ENCODE results near the gene TMPRSS4. TPM values are rescaled to one million over a fixed set of nuclear protein-coding genes. Genes with fewer than 3 reads are reported as not detected.

TMPRSS4 gene
- total and polyA plus RNA-seq, 4 donors = 0.96 to 6.5 TPM; not detected in 2

- H3K36me3 ChIP-seq (ENCODE audit: control insufficient read depth in 1 of 2, insufficient read depth in 2 of 2, low read length in 1 of 2) = no peaks in the 10 kb centered on the region
- WGBS, 2 donors = 0 to 10% methylated on average over 1 of the region's 1 CpG
- no peak overlapping the region for H3K27ac ChIP-seq (ENCODE audit: low read depth in 1 of 2, low read length in 2 of 2)
- no peaks in the 10 kb centered on the region for H3K4me1 ChIP-seq (ENCODE audit: control insufficient read depth in 1 of 2, insufficient read depth in 2 of 2, low read length in 2 of 2)
- H3K4me3 ChIP-seq (ENCODE audit: low read length in 2 of 2) = no peak overlapping the region
- intact Hi-C loops (cut with DNase I) = no loop called here
- ATAC-seq (ENCODE audit: low FRiP score) (no peak), DNase-seq (no peak)
- H3K9me3 ChIP-seq (ENCODE audit: control insufficient read depth, low read length) = no peaks in the 10 kb centered on the region
- no peaks in the 10 kb centered on the region for H3K27me3 ChIP-seq (ENCODE audit: control insufficient read depth in 1 of 2, insufficient read depth in 2 of 2, low read length in 1 of 2)
Observed at GRCh38 chr11:118139578-118139977, 62.7 kb downstream of the TMPRSS4 start.

DNA sequence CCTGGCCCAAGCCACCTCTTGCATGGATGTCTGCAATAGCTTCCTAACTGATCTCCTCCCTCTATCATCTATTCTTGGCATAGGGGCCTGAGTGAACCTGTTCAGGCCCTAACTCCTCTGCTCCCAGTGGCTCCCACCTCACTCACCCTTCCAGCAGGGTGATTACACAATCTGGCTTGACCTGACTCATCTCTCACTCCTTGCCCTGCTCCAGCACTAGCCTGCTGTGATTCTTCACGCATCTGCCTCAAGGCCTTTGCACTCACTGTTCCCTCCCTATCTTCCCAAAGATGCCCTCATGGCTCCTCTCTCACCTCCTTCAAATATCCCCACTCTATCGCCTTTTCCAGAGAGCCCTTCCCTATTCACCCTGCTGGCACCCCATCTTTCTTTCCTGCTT lies 65.2 kb downstream of the TMPRSS4 start:
- H3K27me3 ChIP-seq (ENCODE audit: control insufficient read depth in 1 of 2, insufficient read depth in 2 of 2, low read length in 1 of 2) = no peaks in the 10 kb centered on the region
- DNase-seq (peak in 1 of 2 donors; percentile 26), ATAC-seq (ENCODE audit: low FRiP score) (no peak)
- no peak overlapping the region for H3K27ac ChIP-seq (ENCODE audit: low read depth in 1 of 2, low read length in 2 of 2)
- H3K9me3 ChIP-seq (ENCODE audit: control insufficient read depth, low read length) = no peaks in the 10 kb centered on the region
- H3K4me1 ChIP-seq (ENCODE audit: control insufficient read depth in 1 of 2, insufficient read depth in 2 of 2, low read length in 2 of 2) = no peaks in the 10 kb centered on the region
- no peaks in the 10 kb centered on the region for H3K36me3 ChIP-seq (ENCODE audit: control insufficient read depth in 1 of 2, insufficient read depth in 2 of 2, low read length in 1 of 2)
- no peak overlapping the region for H3K4me3 ChIP-seq (ENCODE audit: low read length in 2 of 2)
- intact Hi-C loops (cut with DNase I) = loop anchor here in 1 of 2 donors (10.0 kb wide), 1 partner anchor 213 kb away; the partner anchor contains the start of gene UBE4A
- 61 to 65% methylated on average over 2 of the region's 2 CpGs for WGBS, 2 donors

GRCh38 chr11:118142809-118143208 lies 65.9 kb downstream of the TMPRSS4 start:
- intact Hi-C loops (cut with DNase I) = loop anchor here in 1 of 2 donors (10.0 kb wide), 1 partner anchor 212 kb away; the partner anchor contains the start of gene UBE4A

GRCh38 chr11:118143661-118144185 lies 66.8 kb downstream of the TMPRSS4 start:
- whole genome bisulfite sequencing, 2 donors = 47 to 53% methylated on average over 12 of the region's 12 CpGs
- no peak overlapping the region for H3K4me3 ChIP-seq (ENCODE audit: low read length in 2 of 2)
- intact Hi-C loops (cut with DNase I) = loop anchor here in 1 of 2 donors (2.0 to 10.0 kb wide), 2 partner anchors 29 to 211 kb away; partner anchors contain the start of gene UBE4A
- H3K36me3 ChIP-seq (ENCODE audit: control insufficient read depth in 1 of 2, insufficient read depth in 2 of 2, low read length in 1 of 2) = no peaks in the 10 kb centered on the region
- peak in 1 of 2 donors; percentile 16 for DNase-seq
- no peaks in the 10 kb centered on the region for H3K27me3 ChIP-seq (ENCODE audit: control insufficient read depth in 1 of 2, insufficient read depth in 2 of 2, low read length in 1 of 2)
- H3K9me3 ChIP-seq (ENCODE audit: control insufficient read depth, low read length) = no peaks in the 10 kb centered on the region
- no peaks in the 10 kb centered on the region for H3K4me1 ChIP-seq (ENCODE audit: control insufficient read depth in 1 of 2, insufficient read depth in 2 of 2, low read length in 2 of 2)
- ATAC-seq (ENCODE audit: low FRiP score) = no peak
- no peak overlapping the region for H3K27ac ChIP-seq (ENCODE audit: low read depth in 1 of 2, low read length in 2 of 2)

More at GRCh38 chr11:118142809-118143208, 65.9 kb downstream of the TMPRSS4 start:
- H3K4me3 ChIP-seq (ENCODE audit: low read length in 2 of 2) = no peak overlapping the region
- no peaks in the 10 kb centered on the region for H3K9me3 ChIP-seq (ENCODE audit: control insufficient read depth, low read length)
- no peaks in the 10 kb centered on the region for H3K36me3 ChIP-seq (ENCODE audit: control insufficient read depth in 1 of 2, insufficient read depth in 2 of 2, low read length in 1 of 2)
- DNase-seq (peak in 1 of 2 donors; percentile 67), ATAC-seq (ENCODE audit: low FRiP score) (no peak)
- WGBS, 2 donors = 30 to 38% methylated on average over 6 of the region's 6 CpGs
- H3K27ac ChIP-seq (ENCODE audit: low read depth in 1 of 2, low read length in 2 of 2) = no peak overlapping the region
- H3K27me3 ChIP-seq (ENCODE audit: control insufficient read depth in 1 of 2, insufficient read depth in 2 of 2, low read length in 1 of 2) = no peaks in the 10 kb centered on the region
- H3K4me1 ChIP-seq (ENCODE audit: control insufficient read depth in 1 of 2, insufficient read depth in 2 of 2, low read length in 2 of 2) = no peaks in the 10 kb centered on the region

DNA sequence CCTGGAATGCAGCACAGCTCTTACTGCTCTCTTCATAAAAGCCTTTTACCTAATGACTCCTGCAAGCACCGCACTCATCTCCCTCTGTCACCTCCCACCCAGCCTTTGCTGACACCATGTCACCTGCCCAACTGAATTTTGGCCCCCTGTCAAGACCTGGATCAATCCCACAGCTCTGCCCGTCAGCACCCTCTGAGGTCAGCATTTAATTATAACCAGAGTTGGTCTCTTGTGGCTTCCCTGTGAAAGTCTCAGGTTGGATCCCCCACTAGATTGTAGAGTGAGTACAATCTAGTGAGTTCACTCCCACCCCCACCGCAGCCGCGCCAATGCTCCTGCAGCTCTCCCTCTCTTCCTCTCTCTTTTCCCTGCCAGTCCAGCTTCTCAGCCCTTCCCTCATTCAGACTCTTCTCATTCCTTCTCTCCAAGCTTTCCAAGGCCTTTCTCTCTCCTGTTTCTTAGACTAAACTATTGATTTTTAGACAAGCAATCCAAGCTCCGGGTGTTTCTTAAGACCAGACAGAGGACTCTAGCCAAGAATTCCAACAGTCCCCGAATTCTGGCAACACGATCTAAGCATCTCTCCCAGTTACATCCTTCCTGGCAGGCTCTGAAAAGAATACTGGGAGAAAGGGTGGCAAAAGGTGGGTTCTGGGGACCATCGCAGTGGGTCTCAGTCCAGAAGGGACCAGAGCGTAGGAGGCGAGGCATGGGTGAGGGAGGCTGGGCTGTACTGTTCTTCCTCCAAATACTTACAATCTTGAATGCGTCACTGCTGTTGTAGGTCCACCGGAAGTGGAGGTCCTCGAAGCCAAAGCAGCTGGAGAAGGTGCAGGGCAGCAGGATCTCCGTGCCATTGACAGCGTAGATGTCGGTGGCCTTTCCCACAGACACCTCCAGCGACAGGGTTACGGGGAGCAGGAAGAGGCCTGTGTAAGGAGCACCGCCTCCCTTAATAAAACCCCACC lies 67.7 kb downstream of the TMPRSS4 start:
- Histone ChIP-seq H3K9me3 (ENCODE audit: control insufficient read depth, low read length) (no peaks in the 10 kb centered on the region), H3K36me3 (ENCODE audit: control insufficient read depth in 1 of 2, insufficient read depth in 2 of 2, low read length in 1 of 2) (no peaks in the 10 kb centered on the region), H3K4me1 (ENCODE audit: control insufficient read depth in 1 of 2, insufficient read depth in 2 of 2, low read length in 2 of 2) (no peaks in the 10 kb centered on the region), H3K27me3 (ENCODE audit: control insufficient read depth in 1 of 2, insufficient read depth in 2 of 2, low read length in 1 of 2) (no peaks in the 10 kb centered on the region), H3K27ac (ENCODE audit: low read depth in 1 of 2, low read length in 2 of 2) (no peak overlapping the region), H3K4me3 (ENCODE audit: low read length in 2 of 2) (no peak overlapping the region)
- WGBS, 2 donors = 46 to 50% methylated on average over 20 of the region's 20 CpGs
- no peak for ATAC-seq (ENCODE audit: low FRiP score)
- DNase-seq = peak in 1 of 2 donors; percentile 41
- intact Hi-C loops (cut with DNase I) = loop anchor here (1.0 to 10.0 kb wide), 4 partner anchors 27 to 210 kb away; partner anchors contain the start of gene UBE4A (in 1 of the 2)

DNA sequence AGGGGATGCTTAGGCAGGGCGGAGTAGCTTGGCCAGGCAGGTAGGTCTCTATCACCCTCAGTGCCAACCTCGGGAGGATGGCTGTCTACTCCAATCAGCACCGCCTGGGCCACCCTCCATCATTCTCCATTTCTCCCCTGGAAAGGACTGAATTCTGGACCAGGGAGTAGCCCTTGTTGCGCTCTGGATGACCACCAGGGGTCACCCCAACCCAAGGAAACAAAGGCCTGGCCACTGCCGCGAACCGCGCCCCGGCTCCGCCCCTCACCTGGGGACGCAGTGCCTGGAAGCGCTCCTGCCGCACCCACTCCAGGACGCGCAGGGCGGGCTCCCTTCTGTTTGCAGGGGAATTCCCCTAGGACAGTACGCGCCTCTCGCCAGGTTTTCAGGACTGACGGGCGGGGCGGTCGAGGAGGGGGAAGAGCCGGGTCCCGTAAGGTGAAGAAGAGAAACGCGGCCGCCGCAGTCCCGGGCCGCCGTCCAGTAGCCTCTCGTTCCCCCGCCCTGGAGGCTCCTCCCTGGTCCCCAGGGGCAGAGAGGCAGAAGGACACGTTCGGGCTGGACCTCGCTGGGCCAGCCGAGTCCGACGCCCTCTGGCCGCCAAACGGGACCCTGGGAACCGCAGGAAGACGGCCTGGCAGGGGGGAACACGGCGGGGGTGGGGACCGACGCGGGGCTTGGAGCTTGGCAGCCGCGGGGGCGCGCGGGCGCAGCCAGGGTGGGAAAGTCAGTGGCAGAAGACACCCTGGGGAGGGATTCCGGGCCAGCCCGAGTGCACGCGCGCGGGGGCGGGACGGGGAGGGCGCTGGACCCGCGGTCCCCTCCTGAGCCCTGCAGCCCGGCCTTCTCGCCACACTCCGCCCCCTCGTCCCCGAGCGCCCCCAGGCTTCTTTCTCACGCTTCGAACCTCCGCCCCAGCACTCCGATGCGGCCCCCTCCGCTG lies 68.7 kb downstream of the TMPRSS4 start:
- no peak overlapping the region for H3K27ac ChIP-seq (ENCODE audit: low read depth in 1 of 2, low read length in 2 of 2)
- peak; percentile 93 for ATAC-seq (ENCODE audit: low FRiP score)
- peak overlapping the region; percentile 1 to 48 for H3K4me3 ChIP-seq (ENCODE audit: low read length in 2 of 2)
- intact Hi-C loops (cut with DNase I) = loop anchor here (1.0 to 10.0 kb wide), 4 partner anchors 26 to 209 kb away; partner anchors contain the start of gene UBE4A (in 1 of the 2)
- no peaks in the 10 kb centered on the region for H3K4me1 ChIP-seq (ENCODE audit: control insufficient read depth in 1 of 2, insufficient read depth in 2 of 2, low read length in 2 of 2)
- H3K27me3 ChIP-seq (ENCODE audit: control insufficient read depth in 1 of 2, insufficient read depth in 2 of 2, low read length in 1 of 2) = no peaks in the 10 kb centered on the region
- no peaks in the 10 kb centered on the region for H3K9me3 ChIP-seq (ENCODE audit: control insufficient read depth, low read length)
- WGBS, 2 donors = 1 to 2% methylated on average over 60 to 78 of the region's 78 CpGs
- no peaks in the 10 kb centered on the region for H3K36me3 ChIP-seq (ENCODE audit: control insufficient read depth in 1 of 2, insufficient read depth in 2 of 2, low read length in 1 of 2)
- peak; percentile 83 to 91 for DNase-seq

- intact Hi-C loops (cut with DNase I) = loop anchor here (5.0 to 10.0 kb wide), 2 partner anchors 206 to 208 kb away; partner anchors contain the start of gene UBE4A (in 1 of the 2)
- Histone ChIP-seq H3K9me3 (ENCODE audit: control insufficient read depth, low read length) (no peaks in the 10 kb centered on the region), H3K27me3 (ENCODE audit: control insufficient read depth in 1 of 2, insufficient read depth in 2 of 2, low read length in 1 of 2) (peaks cover 0 to 2% of the 10 kb centered on the region in 2 donors), H3K36me3 (ENCODE audit: control insufficient read depth in 1 of 2, insufficient read depth in 2 of 2, low read length in 1 of 2) (no peaks in the 10 kb centered on the region), H3K4me1 (ENCODE audit: control insufficient read depth in 1 of 2, insufficient read depth in 2 of 2, low read length in 2 of 2) (no peaks in the 10 kb centered on the region), H3K27ac (ENCODE audit: low read depth in 1 of 2, low read length in 2 of 2) (no peak overlapping the region), H3K4me3 (ENCODE audit: low read length in 2 of 2) (no peak overlapping the region)
- DNase-seq = peak in 1 of 2 donors; percentile 4
- WGBS, 2 donors = 94 to 95% methylated on average over 6 of the region's 6 CpGs
- no peak for ATAC-seq (ENCODE audit: low FRiP score)
Observed at GRCh38 chr11:118146554-118146953, 69.7 kb downstream of the TMPRSS4 start.

DNA sequence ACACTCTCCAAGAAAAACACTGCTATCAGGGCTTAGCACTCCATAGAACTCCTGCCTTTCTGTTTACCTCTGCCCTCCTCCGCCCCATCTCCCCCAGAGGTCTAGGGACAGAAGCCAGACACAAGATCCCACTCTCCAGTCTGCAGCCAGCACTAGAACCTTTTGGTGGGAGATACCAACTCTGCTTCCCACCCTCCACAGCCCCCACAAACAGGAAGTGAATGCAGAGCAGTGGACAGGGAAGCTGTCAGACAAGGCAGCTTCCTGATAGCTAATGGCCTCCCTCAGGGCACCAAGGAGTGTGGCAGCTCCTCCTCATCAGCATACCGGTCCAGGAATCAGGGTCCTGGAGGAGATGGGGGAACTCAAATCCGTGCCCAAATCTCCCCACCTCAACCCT lies 70.6 kb downstream of the TMPRSS4 start:
- H3K4me3 ChIP-seq (ENCODE audit: low read length in 2 of 2) = no peak overlapping the region
- 83 to 84% methylated on average over 3 of the region's 3 CpGs for WGBS, 2 donors
- ATAC-seq (ENCODE audit: low FRiP score) (no peak), DNase-seq (no peak)
- H3K27me3 ChIP-seq (ENCODE audit: control insufficient read depth in 1 of 2, insufficient read depth in 2 of 2, low read length in 1 of 2) = peaks cover 0 to 2% of the 10 kb centered on the region in 2 donors
- H3K9me3 ChIP-seq (ENCODE audit: control insufficient read depth, low read length) = no peaks in the 10 kb centered on the region
- H3K4me1 ChIP-seq (ENCODE audit: control insufficient read depth in 1 of 2, insufficient read depth in 2 of 2, low read length in 2 of 2) = no peaks in the 10 kb centered on the region
- H3K36me3 ChIP-seq (ENCODE audit: control insufficient read depth in 1 of 2, insufficient read depth in 2 of 2, low read length in 1 of 2) = no peaks in the 10 kb centered on the region
- intact Hi-C loops (cut with DNase I) = loop anchor here (5.0 to 10.0 kb wide), 2 partner anchors 205 to 207 kb away; partner anchors contain the start of gene UBE4A (in 1 of the 2)
- no peak overlapping the region for H3K27ac ChIP-seq (ENCODE audit: low read depth in 1 of 2, low read length in 2 of 2)

Data from aorta (tissue), 5 donors.